NT2/D1 (cell line): Measurements from ENCODE around the gene ANK3.

Experiments
- SUZ12 ChIP-seq: IDR thresholded peaks from 2 replicates; pipeline ENCODE4 v1.6.1; 2011; ENCODE audit not compliant: insufficient read length, insufficient read depth; ENCODE audit errors: extremely low read depth
- YY1 ChIP-seq: IDR thresholded peaks from 2 replicates; pipeline ENCODE4 v1.6.1; 2011; ENCODE audit not compliant: insufficient read length, insufficient read depth

GRCh38 chr10:60028081-60028480 lies 361.6 kb downstream of the ANK3 start:
- TF ChIP-seq SUZ12 (no peak), YY1 (no peak)
